A673 (cell line): ENCODE measurements around the gene ANO4. TPM values are rescaled to one million over a fixed set of nuclear protein-coding genes. Genes with fewer than 3 reads are reported as not detected.

Source experiments
- BruUV-seq: library from RNA; stranded (reverse); fragments of 400-500 nt; replicated peaks from 2 replicates; lab custom pipeline; 2021; lab: Mats Ljungman, UMichigan
- CTCF ChIA-PET: fragments of 300-600 bp; sonication (Branson Sonifier 250); formaldehyde crosslinking; loops from one replicate; lab custom pipeline; 2022; ENCODE audit warnings: antibody characterized with exemption; lab: Charles Lee
- POLR2A ChIA-PET: fragments of 300-600 bp; sonication (Branson Sonifier 250); formaldehyde crosslinking; loops from one replicate; lab custom pipeline; 2022; ENCODE audit warnings: antibody characterized with exemption; ENCODE audit not compliant: low non-redundant PET; lab: Charles Lee
- DNase-seq: peaks from one replicate; pipeline ENCODE4 v3.0.0-alpha.2; 2015; ENCODE audit warnings: low spot score
- H3K27ac ChIP-seq: fragments of 200-600 bp; sonication (generic); 2 replicates; pipeline ENCODE4 v1.5.1; 2016; ENCODE audit warnings: mixed run types, low read depth, mild to moderate bottlenecking, mixed read lengths, antibody characterized with exemption, low read length; ENCODE audit not compliant: poor library complexity, severe bottlenecking
- H3K27me3 ChIP-seq: fragments of 200-600 bp; sonication (generic); replicated peaks from 2 replicates; pipeline ENCODE4 v1.6.1; 2017; ENCODE audit warnings: mixed run types, low read depth, mild to moderate bottlenecking, mixed read lengths, antibody characterized with exemption, low read length; ENCODE audit not compliant: insufficient read depth, poor library complexity
- H3K36me3 ChIP-seq: fragments of 200-600 bp; sonication (generic); 2 replicates; pipeline ENCODE4 v1.6.1; 2016; ENCODE audit warnings: mixed run types, mild to moderate bottlenecking, mixed read lengths, antibody characterized with exemption, low read length; ENCODE audit not compliant: insufficient read depth, poor library complexity, severe bottlenecking
- H3K4me1 ChIP-seq: fragments of 200-600 bp; sonication (generic); 2 replicates; pipeline ENCODE4 v1.6.1; 2017; ENCODE audit warnings: mixed run types, mild to moderate bottlenecking, mixed read lengths, antibody characterized with exemption, low read length; ENCODE audit not compliant: insufficient read depth, poor library complexity, severe bottlenecking
- H3K4me3 ChIP-seq: fragments of 200-600 bp; sonication (generic); 2 replicates; pipeline ENCODE4 v1.5.1; 2016; ENCODE audit warnings: low read depth, mixed run types, mild to moderate bottlenecking, mixed read lengths, low read length; ENCODE audit not compliant: poor library complexity, severe bottlenecking
- H3K9me3 ChIP-seq: fragments of 200-600 bp; sonication (generic); 2 replicates; pipeline ENCODE4 v1.6.1; 2016; ENCODE audit warnings: mixed run types, low read depth, mild to moderate bottlenecking, mixed read lengths, antibody characterized with exemption, low read length; ENCODE audit not compliant: poor library complexity, severe bottlenecking
- CTCF ChIP-seq: fragments of 300-800, 200-600 bp; sonication (generic); conservative IDR thresholded peaks from 2 replicates; pipeline ENCODE4 v1.5.1; 2017; ENCODE audit warnings: low read depth, mild to moderate bottlenecking, antibody characterized with exemption, low read length, moderate library complexity, mixed read lengths
- EZH2 ChIP-seq: fragments of 200-600 bp; sonication (generic); IDR thresholded peaks from 2 replicates; pipeline ENCODE4 v1.6.1; 2017; ENCODE audit warnings: borderline replicate concordance, low read depth, mild to moderate bottlenecking, mixed read lengths, antibody characterized with exemption, low read length; ENCODE audit not compliant: poor library complexity, severe bottlenecking
- intact Hi-C: fragments of 100-400 bp; cut with micrococcal nuclease; formaldehyde crosslinking; loops from one replicate; pipeline ENCODE4 v1.10.0; 2022; ENCODE audit not compliant: unreplicated experiment
- total RNA-seq: library from RNA; stranded (reverse); gene quantifications from 2 replicates; pipeline ENCODE4 v1.2.3, GENCODE V29; 2021

Gene ANO4
- total RNA-seq, 1 experiment from 2014 or later = 9.3 TPM

GRCh38 chr12:100840748-100841147, 46.2 kb downstream of the ANO4 start:
- Histone ChIP-seq H3K4me1 (no peaks in the 10 kb centered on the region), H3K9me3 (no peaks in the 10 kb centered on the region), H3K36me3 (no peaks in the 10 kb centered on the region), H3K27me3 (no peaks in the 10 kb centered on the region), H3K27ac (no peak overlapping the region), H3K4me3 (no peak overlapping the region)
- no TSS peak for BruUV-seq
- POLR2A ChIA-PET = no interaction called here
- intact Hi-C loops = no loop called here
- no peak for TF ChIP-seq CTCF
- no peak for TF ChIP-seq EZH2
- CTCF ChIA-PET = no interaction called here
- no peak for DNase-seq

GRCh38 chr12:100842156-100842555, 47.6 kb downstream of the ANO4 start:
- intact Hi-C loops = no loop called here
- no TSS peak for BruUV-seq
- Histone ChIP-seq H3K9me3 (no peaks in the 10 kb centered on the region), H3K36me3 (no peaks in the 10 kb centered on the region), H3K27ac (no peak overlapping the region), H3K27me3 (no peaks in the 10 kb centered on the region), H3K4me1 (no peaks in the 10 kb centered on the region), H3K4me3 (no peak overlapping the region)
- no peak for DNase-seq
- CTCF ChIA-PET = no interaction called here
- POLR2A ChIA-PET = no interaction called here
- TF ChIP-seq CTCF = no peak
- TF ChIP-seq EZH2 = no peak

- H3K27ac ChIP-seq = no peak overlapping the region
- H3K4me3 ChIP-seq = no peak overlapping the region
- intact Hi-C loops = no loop called here
- H3K4me1 ChIP-seq = no peaks in the 10 kb centered on the region
- H3K9me3 ChIP-seq = no peaks in the 10 kb centered on the region
- DNase-seq = no peak
- CTCF ChIA-PET = no interaction called here
- no peak for TF ChIP-seq CTCF
- no peak for TF ChIP-seq EZH2
- POLR2A ChIA-PET = no interaction called here
- no peaks in the 10 kb centered on the region for H3K27me3 ChIP-seq
- no TSS peak for BruUV-seq
- H3K36me3 ChIP-seq = no peaks in the 10 kb centered on the region
These were observed 48.5 kb downstream of the ANO4 start for GRCh38 chr12:100843061-100843460.
